A673 (cell line): ENCODE results near the gene POU4F3.

Experiments used
- EZH2 ChIP-seq: fragments of 200-600 bp; sonication (generic); IDR thresholded peaks from 2 replicates; pipeline ENCODE4 v1.6.1; 2017; ENCODE audit warnings: borderline replicate concordance, low read depth, mild to moderate bottlenecking, mixed read lengths, antibody characterized with exemption, low read length; ENCODE audit not compliant: poor library complexity, severe bottlenecking
- TF ChIP-seq, protein P1 (sequence below): fragments of 300-800, 200-600 bp; sonication (generic); conservative IDR thresholded peaks from 2 replicates; pipeline ENCODE4 v1.5.1; 2017; ENCODE audit warnings: low read depth, mild to moderate bottlenecking, antibody characterized with exemption, low read length, moderate library complexity, mixed read lengths

DNA sequence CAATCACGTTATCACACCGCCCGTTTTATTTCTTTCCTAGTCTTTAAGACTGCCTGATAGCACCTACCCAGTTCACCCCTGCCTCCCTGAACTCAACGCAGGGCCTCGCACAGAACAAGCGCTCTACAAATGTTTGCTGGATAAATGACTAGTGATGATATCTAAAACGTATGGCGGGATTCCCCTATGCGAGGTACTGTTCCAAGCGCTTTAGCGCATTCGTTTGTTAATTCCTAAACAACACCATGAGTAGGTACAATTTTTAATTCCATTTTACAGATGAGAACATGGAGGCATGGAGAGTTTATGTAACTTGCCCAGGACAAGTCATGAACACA lies 6.6 kb downstream of the POU4F3 start:
- TF ChIP-seq, protein P1, sequence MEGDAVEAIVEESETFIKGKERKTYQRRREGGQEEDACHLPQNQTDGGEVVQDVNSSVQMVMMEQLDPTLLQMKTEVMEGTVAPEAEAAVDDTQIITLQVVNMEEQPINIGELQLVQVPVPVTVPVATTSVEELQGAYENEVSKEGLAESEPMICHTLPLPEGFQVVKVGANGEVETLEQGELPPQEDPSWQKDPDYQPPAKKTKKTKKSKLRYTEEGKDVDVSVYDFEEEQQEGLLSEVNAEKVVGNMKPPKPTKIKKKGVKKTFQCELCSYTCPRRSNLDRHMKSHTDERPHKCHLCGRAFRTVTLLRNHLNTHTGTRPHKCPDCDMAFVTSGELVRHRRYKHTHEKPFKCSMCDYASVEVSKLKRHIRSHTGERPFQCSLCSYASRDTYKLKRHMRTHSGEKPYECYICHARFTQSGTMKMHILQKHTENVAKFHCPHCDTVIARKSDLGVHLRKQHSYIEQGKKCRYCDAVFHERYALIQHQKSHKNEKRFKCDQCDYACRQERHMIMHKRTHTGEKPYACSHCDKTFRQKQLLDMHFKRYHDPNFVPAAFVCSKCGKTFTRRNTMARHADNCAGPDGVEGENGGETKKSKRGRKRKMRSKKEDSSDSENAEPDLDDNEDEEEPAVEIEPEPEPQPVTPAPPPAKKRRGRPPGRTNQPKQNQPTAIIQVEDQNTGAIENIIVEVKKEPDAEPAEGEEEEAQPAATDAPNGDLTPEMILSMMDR: no peak
- no peak for TF ChIP-seq EZH2
